CD1c-positive myeloid dendritic cell (primary cell): ENCODE results near the gene NEK7.

Experiments
- DNase-seq: peaks from one replicate; pipeline ENCODE4 v3.0.0-alpha.2; 2016; ENCODE audit errors: extremely low spot score

Gene NEK7

DNA sequence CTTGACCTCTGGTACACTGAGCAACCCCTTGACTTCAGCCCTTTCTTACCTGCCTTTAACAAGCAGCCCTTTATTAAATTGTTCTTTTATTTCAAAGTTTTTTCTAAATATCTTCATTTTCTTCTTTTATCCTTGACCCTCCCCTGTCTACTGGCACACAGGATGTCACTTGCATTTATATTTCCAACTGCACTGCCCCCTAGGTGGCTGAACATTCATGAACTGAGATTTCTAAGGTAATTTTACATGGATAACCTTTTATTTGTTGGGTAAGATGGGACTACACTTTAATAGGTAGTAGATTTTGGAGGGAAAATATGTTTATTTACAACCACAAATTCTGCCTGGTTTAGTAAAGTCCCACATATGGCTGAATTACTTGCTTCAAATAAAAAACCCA, 193.7 kb downstream of the NEK7 start:
- DNase-seq, result no peak

DNA sequence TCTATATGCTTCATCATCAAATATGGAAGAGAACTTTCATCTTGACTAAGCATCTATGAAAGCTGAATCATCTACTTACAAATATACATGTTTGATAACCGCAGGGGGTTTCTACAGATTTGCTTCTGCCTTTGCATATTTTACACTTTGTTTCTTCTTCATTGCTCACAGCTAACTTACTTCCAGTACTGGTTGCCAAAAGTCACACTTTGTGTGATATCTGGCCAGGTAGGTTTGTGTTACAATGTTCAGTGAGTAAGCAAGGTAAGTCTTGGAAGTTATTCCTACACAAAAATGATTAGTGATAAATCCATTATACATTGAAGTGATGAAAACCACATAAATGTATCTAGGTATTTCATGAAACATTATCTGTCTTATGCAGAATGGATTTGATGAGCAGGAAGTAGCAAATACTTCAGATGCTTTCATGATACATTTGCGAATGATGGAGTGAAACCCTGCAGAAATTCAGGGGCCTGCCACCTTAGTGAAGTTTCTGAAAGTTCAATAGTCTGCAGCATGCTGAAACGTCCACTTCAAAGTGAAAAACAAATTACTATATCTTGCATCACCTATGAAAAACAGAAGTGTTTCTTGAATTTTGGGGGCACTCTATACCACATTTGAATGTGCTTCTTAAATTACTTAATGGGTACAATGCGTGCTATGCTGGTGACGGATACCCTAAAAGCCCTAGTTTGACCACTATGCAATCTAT, 196.3 kb downstream of the NEK7 start:
- DNase-seq, result no peak

DNA sequence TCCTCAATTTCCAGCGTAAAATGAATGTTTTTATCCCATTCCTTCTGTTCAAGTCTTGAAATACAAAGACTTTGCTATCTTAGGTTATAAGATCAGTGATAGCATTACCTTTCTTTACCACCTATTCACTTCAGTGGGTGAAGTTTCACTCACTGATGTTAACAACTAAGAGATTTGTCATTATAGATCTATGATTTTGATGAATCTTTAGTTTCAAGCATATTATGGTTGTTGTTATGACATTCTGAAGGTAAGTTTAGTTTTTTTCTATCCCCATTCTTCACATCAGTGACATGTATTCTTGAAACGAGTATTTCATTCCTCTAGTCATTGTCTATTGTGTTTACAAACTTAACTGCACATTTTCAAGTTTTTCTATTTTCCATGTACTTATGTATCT, 201.1 kb downstream of the NEK7 start:
- DNase-seq, result no peak

DNA sequence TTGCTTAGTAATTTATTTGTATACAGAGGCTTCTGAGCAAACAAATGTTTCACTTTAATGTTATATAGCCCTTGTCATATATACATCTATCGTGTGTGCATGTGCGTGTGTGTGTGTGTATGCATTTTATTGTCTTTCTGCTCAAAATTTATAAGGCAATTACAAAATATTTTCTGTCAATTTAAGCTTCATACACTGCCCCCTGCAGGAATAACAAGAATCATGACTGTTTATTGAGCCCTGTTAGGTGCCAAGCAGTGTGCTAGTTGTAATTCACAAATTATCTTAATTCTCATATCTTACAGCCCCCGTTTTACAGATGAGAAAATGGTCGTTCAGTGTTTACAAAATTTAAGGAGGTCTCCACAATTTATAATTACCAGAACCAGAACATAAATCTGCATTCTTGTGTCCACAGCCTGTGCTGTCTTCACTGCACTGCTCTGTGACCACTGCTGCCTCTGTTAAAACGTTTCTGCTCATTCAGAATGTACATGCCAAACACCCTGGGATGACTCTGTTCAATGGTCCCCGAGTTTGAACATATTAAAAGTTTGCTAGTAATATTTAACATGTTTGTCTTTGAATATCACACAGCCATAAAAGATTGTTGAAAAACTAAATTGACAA, 202.3 kb downstream of the NEK7 start:
- DNase-seq, result peak; percentile 14

DNA sequence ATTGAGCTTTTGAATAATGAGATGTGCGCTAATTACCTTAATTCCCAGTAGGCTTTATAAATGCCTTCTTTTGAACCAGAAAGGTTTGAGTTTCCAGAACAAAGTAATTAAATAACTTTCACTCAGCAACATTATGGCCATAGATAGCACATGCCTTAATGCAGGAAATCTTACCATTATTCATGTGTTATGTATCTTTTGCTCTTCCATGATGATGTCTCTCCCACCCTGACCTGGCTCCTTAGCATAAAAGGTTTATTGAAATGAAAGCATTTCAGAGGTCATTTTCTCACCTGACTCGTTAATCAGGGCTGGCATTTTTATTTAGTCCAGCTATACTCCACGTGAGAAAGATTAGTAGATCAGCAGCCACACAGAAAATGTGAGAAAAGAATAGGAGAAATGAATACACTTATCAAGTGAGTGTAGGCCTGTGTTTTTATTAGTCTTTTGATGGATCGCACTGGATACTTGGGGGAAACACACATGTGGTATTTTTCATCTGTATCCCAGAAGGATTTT, 203.5 kb downstream of the NEK7 start:
- no peak for DNase-seq

DNA sequence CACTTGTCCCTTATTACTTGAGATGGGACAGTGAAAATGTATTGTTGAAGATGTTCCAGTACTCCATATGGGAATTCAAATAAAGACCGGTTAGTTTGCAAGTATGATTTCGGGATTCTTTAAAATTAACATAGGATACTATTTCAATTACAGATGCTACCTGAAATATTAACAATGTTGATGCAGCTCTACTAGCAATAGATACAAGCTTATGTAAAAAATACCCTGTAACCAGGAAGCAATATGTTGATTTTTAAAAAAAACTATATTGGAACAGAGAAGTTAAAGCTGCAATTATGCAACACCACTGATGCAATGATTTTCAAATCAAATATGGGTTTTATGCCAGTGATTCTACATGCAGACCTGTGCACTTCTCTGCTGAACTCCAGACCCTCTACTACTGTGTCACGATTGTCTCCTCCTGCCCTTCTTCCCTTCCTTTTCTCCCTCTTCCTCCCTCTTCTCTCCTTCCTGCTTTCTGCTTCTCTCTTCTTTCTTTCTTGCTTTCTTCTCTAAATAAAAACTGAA, 204.5 kb downstream of the NEK7 start:
- peak; percentile 26 for DNase-seq

DNA sequence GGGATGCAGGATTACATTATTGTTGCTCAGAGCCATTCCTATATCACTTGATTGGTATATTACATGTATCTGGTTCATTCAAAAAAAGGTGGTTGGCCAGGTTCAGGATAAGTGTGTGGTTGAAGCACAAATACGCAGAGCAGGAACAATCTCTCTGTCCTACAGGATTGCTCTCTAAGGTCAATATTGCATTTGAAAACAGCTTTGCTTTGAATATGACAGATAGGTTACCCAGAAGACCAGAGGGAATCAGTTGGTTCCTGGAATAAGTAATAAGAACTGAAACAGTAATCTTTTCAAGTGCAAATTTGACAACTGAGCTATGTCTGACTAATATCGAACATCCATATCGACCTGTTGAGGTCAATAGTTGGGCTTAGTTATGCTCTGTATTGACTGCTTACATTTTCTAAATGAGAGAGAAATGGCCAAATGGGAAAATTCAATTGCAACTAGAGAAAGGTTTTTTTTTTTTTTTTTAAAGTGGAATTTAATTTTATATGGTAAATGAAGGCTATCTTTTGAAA, 206.9 kb downstream of the NEK7 start:
- DNase-seq, result no peak

DNA sequence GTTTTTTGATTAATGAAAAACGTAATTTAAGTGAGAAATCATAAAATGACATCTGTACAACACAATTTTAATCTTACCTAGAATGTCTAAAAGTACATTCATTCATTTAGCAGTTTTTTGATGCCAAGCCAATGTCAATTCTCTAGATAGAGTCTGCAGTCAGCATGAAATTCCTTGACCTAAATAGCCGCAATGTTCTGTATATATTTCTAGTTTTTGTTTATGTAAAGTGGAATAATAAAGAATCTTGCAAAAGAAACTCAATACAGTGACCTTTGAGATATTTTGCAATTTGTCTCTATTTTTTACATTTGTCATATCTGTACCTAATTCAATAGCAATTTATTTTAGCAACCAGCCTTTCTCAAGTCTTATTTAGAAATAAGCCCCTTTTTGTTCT, 207.7 kb downstream of the NEK7 start:
- no peak for DNase-seq

DNA sequence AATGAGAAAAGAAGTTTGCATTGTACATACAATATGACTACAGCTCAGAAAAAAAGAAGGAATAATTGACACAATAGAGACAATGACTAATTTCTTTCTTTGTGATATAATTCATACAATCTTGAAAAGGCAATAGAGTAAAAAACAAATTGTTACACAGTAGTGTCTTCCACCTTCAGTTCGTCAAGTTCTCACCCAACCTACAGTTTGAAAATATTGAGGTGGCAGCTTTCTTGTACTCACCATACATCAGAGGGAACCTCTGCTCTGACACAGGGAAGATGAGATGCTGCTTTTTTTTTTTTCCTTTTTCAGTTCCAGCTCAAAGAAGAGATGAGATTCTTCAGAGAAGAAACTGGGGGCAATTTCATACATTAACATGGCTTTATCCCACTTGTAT, 210.5 kb downstream of the NEK7 start:
- no peak for DNase-seq

DNA sequence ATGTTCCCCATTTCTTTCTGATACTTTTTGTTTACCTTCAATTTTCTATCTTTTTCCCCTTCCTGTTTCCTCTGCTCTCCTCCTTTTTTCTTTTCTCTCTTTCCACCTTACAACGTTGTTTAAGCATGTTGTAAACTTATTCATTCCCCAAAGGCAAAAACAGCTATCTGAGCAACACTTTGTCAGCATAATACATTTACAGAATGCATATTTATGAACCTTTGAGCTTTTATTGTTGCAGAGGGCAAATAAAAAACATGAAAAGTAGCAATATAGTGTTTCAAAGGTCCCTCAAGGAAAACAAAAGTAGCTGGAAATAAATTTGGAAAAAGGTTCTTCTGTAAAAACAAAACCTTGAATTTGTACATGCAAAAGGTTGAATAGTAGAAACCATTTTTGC, 214.2 kb downstream of the NEK7 start:
- DNase-seq, result no peak
